HG02642 (cell line): Measurements from ENCODE around the gene NCLN.
"Not testable (repeated sequence)": the region's sequence is repeated elsewhere in the genome, so short reads cannot be mapped to it uniquely, and the experiment has no call there.

Experiments used
- ATAC-seq: cut with Tn5 transposase; IDR thresholded peaks from one replicate; pipeline ENCODE4 v1.9.1; 2021; ENCODE audit warnings: mild to moderate bottlenecking; ENCODE audit not compliant: unreplicated experiment, poor library complexity

The NCLN gene

DNA sequence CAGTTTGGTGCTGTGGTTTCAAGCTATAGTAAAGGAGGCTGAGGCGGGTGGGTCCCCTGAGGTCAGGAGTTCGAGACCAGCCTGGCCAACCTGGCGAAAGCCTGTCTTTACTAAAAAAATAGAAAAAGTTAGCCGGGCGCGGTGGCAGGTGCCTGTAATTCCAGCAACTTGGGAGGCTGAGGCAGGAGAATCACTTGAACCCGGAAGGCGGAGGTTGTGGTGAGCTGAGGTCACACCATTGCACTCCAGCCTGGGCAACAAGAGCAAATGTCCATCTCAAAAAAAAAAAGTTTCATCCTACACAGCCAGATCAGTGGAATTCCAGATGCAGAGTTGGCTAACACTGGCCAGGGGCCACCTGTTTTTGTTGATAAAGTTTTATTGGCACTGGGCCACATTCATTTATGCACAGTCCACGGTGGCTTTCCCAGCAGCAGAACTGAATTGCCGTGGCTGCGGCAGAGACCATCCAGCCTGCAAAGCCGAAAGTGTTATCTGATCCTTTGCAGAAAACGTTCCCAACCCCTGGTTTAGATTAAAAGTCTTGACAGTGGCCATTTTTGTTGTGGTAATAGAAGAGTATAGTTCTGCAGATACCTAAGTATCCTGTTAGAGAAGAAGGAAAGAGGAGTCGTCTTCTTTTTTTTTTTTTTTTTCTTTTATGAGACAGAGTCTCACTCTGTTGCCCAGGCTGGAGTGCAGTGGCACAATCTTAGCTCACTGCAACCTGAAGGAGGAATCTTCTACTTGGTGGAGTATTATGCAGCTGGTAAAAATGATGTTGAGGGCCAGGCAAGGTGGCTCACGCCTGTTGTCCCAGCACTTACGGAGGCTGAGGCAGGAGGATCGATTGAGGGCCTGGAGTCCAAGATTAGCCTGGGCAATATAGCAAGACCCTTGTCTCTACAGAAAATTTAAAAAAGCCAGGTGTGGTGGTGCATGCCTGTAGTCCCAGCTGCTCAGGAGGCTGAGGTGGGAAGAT is 8.7 kb downstream of the NCLN start:
- no peak for ATAC-seq

DNA sequence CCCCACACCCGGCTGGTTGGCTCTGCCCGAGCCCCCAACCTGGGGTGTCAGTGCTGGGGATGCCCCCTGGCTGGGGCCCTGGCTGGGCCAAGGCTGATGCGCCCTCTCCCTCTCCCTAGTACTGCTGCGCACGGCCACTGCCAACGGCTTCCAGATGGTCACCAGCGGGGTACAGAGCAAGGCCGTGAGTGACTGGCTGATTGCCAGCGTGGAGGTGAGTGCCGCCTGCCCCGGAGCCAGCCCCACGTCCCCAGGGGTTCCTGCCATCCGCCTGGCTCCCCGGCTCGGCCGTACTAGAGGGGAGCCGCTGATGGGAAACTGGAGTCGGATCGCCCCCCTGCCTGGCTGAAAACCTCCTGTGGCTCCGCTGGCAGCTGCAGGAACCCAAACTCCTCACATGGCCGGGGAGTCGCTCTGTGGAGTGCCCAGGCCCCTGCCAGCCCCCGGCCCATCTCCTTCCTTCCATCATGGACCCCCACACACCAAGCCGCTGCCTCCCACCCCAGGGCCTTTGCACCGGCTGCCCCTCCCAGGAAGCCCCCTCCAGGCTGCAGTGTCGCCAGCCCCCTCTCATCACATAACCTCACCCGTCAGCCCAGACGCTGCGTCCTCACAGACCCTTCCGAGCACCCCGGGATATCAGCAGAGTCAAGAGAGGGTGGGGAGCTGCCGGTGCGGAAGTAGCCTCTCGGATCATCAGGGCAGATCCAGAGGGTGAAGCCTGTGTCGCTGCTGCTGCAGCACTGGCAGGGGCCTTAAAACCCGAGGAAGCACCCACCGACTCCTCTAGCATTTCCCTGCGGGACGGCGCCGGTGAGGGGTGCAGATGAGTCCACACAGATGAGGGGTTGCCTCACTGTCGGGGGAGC is 10.6 kb downstream of the NCLN start:
- no peak for ATAC-seq

DNA sequence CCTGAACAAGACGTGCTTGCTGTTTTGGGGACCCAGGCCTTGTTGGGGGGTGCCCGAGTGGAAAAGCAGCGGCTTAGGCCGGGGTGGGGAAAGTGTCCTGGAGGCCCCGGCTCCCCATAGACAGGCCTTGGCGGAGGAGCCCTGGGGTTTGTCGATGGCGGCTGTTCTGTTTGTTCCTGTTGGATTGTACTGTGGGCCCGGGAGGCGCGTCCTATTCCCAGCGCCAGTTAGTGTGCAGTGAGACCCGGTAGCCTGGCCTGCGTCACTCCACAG is 11.1 kb downstream of the NCLN start:
- ATAC-seq, result no peak

DNA sequence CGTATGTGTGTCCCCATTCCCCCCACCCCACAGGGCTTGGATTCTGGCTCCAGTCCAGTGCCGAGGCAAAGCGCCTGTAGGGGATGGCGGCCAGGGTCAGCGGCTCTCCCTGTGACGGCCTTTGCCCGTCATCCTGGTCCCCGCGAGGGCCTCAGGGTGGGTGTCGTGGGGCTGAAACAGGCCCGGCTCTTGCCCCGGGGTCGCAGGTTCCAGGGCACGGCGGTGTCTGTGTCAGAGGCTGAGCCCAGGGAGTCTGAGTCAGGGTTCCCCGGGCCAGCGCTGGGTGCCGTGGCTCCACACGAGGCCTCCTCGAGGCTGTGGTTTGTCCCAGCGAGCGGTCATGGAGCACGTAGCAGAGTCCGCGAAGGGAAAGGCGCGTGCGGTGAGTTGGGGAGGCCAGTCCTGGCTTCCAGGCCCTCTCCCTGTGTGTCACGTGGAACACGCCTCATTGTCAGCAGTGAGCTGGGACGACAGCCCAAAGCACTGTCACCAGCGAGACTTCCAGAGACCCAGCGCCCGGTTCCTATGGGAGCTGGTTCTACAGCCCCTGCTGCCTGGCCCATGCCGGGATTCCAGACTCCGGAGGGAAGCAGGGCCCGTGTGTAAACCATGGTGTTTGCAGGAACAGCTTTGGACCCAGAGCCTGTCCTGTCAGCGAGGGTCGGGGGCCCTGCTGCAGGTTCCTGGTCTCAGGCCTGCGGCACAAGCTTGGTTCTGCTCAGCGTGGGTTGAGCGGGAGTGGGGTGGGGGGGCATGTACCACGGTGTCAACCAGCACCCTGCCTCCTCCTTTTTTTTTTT is 13.4 kb downstream of the NCLN start:
- ATAC-seq, result no peak

DNA sequence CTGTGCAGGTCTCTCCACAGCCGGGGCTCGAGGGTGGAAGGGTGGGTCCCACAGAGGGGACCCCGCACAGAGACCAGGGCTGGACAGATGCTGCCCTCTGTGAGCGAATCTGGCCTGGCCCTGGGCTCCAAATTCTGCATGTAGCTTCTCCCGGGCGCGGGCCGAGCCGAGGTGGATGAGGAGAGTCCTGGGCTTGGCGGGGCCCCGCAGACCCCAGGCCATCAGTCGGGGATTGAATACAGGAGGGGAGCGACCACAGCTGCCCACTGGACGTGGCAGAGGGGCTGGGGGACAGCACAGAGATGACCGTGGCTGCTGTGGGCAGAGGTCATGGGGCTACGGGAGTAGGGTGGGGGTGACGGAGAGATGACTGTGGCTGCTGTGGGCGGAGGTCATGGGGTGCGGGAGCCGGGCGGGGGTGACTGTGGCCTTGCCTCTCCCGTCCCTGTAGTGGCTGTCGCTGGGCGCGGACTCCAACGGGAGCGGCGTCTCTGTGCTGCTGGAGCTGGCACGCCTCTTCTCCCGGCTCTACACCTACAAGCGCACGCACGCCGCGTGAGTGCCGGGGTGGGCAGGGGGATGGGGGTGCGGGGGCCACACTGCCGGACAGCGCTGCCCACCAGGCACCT is 15.5 kb downstream of the NCLN start:
- ATAC-seq, result no peak

DNA sequence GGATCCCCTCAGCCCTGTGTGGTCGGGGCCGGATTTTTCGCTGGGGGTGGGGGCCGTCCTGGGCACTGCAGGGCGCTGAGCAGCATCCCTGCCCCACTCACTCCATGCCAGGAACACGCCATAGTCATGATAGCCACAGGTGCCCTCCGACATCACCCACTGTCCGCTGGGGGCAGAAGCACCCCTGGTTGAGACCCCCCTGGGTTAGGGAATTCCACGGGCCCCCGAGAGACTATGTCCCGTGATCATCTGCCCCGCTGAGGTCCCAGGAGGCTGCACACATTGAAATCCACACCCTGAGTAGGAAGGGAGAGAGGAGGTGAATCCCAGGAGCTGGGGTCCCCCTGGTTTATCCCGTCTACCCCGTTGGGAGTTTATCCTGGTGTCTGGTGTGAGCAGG is 16.2 kb downstream of the NCLN start:
- ATAC-seq, result no peak

DNA sequence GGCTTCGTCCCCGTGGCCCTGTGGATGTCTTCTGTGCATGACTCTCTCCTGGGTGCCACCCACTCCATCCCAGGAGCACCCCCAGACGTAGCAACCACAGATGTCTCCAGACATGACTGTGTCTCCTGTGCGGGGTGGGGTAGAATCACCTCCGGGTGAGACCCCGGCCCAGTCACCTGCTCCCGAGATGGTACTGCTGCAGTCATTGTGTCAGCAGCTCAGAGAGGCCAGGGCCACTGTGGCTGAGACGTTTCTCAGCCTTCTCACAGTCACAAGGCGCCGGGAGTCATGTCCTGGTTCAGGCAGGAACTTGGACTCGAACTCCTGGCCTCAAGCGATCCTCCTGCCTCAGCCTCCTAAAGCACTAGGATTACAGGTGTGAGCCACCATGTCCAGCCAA is 16.6 kb downstream of the NCLN start:
- no peak for ATAC-seq

DNA sequence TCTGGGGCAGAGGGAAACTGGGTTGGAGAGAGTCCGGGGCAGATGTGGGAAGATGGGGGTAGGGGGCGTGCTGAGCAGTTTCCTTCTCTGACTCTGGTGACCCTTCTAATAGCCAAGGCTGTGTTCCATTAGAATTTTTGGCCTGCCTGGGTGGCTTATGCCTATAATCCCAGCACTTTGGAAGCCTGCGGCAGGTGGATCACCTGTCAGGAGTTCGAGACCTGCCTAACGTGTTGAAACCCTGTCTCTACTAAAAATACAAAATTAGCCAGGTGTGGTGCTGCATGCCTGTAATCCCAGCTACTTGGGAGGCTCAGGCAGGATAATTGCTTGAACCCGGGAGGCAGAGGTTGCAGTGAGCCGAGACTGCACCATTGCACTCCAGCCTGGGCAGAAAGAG is 17.2 kb downstream of the NCLN start:
- not testable (repeated sequence) for ATAC-seq

DNA sequence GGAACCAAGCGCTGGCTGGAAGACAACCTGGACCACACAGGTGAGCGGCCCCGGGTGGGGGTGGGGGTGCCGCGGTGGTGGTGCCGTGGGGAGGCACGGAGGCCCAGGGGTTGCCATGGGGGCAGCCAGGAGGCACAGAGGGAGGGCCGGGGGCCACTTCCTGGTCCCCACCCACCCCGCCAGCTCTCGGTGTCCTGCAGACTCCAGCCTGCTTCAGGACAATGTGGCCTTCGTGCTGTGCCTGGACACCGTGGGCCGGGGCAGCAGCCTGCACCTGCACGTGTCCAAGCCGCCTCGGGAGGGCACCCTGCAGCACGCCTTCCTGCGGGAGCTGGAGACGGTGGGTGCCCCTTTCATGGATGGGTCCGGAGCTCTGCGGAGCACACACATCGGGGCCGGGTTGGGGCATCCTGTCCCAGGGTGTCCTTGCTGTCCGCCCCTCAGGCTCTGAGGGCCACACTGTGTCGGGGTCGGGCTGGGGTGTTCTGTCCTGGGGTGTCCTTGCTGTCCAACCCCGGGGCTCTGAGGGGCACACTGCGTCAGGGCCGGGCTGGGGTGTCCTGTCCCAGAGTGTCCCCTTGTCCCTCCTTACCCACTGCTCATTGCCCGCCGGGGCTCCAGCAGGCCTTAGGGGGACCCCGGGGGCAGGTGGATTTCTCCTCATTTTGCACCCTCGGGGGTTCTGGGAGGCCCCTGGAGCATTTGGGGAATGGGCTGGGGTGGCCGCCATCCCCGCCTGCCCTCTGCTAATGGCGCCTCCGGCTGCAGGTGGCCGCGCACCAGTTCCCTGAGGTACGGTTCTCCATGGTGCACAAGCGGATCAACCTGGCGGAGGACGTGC is 18.3 kb downstream of the NCLN start:
- ATAC-seq, result no peak

DNA sequence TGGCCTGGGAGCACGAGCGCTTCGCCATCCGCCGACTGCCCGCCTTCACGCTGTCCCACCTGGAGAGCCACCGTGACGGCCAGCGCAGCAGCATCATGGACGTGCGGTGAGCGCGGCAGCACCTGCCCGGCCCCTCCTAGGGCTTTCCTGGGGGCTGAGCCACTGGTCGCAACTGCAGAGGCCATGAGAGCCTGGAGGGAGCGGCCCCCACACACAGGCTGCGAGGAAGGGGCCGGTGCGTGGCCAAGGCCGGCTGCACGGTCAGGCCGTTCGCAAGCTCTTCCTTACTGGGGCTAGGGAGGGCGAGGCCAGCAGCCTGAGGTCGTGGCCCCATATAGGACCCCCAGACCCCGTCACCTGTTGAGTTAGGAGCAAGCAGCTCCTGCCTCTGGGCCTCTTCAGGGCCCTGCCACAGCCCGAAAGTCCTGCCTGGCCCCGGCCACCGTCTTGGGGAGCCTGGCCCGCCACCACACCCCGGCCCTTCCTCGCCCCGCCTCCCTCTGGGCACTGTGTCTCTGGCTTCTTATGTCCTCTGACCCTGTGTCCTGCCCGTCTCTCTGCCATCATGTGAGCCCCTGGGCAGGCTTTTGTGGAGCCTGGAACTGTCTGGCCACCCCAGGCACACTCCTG is 19.0 kb downstream of the NCLN start:
- no peak for ATAC-seq

DNA sequence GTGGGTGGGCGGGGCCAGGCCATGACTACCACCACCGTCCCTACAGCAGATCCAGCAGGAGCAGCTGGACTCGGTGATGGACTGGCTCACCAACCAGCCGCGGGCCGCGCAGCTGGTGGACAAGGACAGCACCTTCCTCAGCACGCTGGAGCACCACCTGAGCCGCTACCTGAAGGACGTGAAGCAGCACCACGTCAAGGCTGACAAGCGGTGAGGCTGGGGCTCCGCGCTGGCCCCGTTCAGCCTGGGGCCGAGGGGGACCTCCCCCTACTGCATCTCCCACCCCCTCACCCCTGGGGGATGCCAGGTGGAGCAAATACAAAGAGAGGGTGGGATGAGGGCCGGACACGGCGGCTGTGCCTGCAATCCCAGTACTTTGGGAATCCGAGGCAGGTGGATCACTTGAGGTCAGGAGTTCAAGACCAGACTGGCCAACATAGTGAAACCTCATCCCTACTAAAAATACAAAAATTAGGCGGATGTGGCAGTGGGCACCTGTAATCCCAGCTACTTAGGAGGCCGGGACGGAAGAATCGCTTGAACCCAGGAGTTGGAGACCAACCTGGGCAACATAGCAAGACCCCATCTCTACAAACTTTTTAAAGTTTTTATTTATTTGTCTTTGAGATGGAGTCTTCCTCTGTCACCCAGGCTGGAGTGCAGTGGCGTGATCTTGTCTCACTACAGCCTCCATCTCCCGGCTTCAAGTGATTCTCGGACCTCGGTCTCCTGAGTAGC is 20.7 kb downstream of the NCLN start:
- no peak for ATAC-seq

DNA sequence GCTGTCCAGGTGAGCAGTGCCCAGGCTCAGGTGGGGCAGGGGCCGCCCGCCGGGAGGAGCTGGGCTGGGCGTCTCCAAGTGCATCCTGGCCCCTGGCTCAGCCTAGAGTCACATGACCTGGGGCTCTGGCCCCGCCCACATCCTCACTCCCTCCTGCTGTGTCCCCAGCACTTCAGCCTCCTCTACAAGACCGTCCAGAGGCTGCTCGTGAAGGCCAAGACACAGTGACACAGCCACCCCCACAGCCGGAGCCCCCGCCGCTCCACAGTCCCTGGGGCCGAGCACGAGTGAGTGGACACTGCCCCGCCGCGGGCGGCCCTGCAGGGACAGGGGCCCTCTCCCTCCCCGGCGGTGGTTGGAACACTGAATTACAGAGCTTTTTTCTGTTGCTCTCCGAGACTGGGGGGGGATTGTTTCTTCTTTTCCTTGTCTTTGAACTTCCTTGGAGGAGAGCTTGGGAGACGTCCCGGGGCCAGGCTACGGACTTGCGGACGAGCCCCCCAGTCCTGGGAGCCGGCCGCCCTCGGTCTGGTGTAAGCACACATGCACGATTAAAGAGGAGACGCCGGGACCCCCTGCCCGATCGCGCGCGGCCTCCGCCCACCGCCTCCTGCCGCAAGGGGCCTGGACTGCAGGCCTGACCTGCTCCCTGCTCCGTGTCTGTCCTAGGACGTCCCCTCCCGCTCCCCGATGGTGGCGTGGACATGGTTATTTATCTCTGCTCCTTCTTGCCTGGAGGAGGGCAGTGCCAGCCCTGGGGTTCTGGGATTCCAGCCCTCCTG is 21.9 kb downstream of the NCLN start:
- no peak for ATAC-seq

DNA sequence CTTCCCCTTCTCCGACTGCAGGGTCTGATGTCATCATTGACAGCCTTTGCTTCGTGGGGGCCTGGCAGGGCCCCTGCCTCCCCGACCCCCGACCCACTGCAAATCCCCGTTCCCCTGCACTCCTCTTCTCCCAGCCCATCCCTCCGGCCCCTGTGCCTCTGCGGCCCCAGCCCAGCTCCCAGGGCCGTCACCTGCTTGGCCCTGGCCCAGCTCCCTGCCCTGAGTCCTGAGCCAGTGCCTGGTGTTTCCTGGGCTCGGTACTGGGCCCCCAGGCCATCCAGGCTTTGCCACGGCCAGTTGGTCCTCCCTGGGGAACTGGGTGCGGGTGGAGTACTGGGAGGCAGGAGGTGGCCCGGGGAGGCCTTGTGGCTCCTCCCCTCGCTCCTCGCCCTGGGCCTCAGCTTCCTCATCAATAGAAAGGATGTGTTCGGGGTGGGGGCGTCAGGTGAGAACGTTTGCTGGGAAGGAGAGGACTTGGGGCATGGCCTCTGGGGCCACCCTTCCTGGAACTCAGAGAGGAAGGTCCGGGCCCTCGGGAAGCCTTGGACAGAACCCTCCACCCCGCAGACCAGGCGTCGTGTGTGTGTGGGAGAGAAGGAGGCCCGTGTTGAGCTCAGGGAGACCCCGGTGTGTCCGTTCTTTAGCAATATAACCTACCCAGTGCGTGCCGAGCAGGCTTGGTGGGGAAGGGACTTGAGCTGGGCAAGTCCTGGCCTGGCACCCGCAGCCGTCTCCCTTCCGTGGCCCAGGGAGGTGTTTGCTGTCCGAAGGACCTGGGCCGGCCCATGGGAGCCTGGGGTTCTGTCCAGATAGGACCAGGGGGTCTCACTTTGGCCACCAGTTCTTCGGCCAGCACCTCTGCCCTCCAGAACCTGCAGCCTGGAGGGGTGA is 22.8 kb downstream of the NCLN start:
- ATAC-seq, result no peak

DNA sequence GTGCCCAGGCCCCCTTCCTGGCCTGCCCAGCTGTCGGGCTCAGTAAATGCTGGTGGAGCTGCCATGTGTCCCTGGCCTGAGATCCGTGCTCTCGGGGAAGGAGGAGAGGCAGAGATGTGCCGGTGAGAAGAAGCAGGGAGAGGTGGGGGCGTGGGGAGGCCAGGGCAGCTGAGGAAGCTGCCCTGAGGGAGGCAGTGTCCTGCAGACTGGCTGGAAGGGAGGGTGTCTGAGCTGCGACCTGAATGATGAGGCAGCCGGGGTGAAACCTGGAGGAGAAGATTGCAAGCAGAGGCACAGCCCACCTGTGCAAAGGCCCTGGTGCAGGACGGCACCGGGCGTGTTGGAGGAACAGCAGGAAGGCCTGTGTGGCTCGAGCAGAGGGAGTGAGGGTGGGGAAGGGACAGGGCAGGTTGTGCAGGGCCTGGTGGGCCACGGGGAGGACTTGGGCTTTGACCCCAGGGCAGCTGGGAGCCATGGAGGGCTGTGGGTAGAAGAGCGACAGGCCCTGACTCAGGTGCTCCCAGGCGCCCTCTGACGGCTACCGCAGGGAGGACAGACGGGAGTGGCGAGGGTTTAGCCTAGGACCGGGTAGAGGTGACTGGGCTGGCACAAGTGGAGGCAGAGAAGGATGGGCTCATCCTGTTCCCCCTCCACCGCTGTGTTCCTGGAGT is 24.8 kb downstream of the NCLN start:
- ATAC-seq, result no peak

DNA sequence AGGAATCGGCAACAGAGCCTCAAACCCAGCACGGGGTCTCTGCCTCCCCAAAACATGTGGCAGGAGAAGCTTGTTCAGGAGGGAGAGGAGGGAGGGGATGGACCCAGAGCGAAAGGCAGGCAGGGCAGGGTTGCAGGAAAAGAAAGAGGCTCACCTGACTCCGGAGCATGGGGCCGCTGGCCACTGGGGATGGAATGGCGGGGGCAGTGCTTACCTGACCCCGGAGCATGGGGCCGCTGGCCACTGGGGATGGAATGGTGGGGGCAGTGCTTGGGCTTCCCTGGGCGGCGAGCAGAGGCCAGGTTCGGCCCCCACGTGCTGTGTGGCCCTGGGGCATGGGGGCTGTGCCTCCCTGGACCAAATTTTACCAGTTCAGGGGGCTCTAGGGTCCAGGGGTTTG is 25.5 kb downstream of the NCLN start:
- no peak for ATAC-seq

DNA sequence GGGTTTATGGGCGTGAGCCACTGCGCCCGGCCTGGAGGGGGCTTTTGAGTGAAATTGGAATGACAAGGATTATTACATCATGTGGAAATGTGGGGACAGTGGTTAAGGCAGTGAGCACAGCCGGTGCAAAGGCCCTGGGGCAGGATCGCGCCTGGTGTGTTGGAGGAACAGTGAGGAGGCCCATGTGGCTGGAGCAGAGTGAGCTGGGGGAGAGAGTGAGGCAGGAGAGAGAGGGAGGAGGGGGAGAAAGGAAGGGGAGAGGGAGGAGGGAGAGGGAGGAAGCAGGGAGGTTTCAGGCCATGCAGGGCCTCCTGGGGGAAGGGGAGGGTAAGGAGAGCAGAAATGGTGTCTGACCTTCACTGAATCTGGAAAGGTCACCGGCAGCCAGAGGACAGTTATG is 27.4 kb downstream of the NCLN start:
- no peak for ATAC-seq
